ENCODE data around the gene KDM2A. TPM values are rescaled to one million over a fixed set of nuclear protein-coding genes. Genes with fewer than 3 reads are reported as not detected.

The KDM2A gene
- total RNA-seq (100 to 1,000 TPM in 1 of 2 donors, 10 to 100 TPM in 1; 81.8 to 102 TPM), polyA plus RNA-seq (10 to 100 TPM; 30.6 to 44.6 TPM)
- long read RNA-seq, donor 1, full-length matches to known transcripts: 7 of 19 reads
- long read RNA-seq, donor 1, partial matches to known transcripts: 12 of 19 reads
- long read RNA-seq, donor 1, other reads (novel, unspliced or antisense): 0 of 19 reads
- long read RNA-seq, donor 2, full-length matches to known transcripts: 5 of 11 reads
- long read RNA-seq, donor 2, partial matches to known transcripts: 6 of 11 reads
- long read RNA-seq, donor 2, other reads (novel, unspliced or antisense): 0 of 11 reads
- long read RNA-seq, donor 3, partial matches to known transcripts: 29 of 32 reads
- long read RNA-seq, donor 3, other reads (novel, unspliced or antisense): 0 of 32 reads
- long read RNA-seq, donor 4, transcript KDM2A-208 (3 exons, 574 nt): major isoform, 5 of 10 reads
- long read RNA-seq, donor 4, partial matches to known transcripts: 5 of 10 reads
- long read RNA-seq, donor 4, other reads (novel, unspliced or antisense): 0 of 10 reads
- long read RNA-seq, donor 5, full-length matches to known transcripts: 8 of 26 reads
- long read RNA-seq, donor 5, partial matches to known transcripts: 18 of 26 reads
- long read RNA-seq, donor 5, other reads (novel, unspliced or antisense): 0 of 26 reads

DNA sequence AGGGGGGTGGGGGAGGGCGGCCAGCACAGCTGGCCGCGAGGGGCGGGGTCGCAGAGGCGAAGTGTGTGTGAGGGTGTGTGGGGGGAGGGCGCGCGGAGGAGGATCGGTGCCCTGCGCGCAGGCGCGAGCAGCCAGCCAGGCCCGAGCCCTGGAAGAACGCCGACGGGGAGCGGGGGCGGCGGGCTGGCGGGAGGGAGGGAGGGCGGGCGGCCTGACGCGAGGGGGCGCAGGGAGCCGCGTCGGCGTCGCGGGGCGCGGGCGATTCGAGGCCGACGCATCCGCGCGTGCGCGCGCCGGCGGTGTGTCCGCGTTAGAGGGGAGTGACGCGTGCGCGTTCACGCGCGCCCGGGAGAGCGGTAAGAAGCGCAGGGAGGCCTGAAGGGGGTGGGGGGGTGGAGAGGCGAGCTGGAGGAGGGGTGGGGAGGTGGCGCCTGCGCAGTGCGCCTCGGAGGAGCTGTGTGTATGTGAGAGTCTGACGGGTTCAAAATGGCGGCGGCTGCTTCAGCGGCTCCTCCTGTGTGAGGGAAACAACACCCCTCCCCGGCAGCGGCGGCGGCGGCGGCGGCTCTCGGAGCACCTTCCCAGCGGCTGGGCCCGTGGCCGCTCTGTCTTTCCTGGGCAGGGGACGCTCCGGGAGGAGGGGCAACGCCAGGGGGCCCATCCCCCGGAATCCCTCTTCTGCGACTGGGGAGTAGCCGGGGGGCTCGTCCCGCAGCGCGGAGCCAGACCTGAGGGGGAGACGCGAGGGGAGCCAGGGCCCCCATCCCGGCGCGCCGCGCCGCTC lies at the start of gene KDM2A:
KDM2A (plus strand) TSS at position 463 of the 784 bp plus-strand sequence. CDS start 2,054 bp downstream, outside the sequence.
- TF ChIP-seq, protein P1, sequence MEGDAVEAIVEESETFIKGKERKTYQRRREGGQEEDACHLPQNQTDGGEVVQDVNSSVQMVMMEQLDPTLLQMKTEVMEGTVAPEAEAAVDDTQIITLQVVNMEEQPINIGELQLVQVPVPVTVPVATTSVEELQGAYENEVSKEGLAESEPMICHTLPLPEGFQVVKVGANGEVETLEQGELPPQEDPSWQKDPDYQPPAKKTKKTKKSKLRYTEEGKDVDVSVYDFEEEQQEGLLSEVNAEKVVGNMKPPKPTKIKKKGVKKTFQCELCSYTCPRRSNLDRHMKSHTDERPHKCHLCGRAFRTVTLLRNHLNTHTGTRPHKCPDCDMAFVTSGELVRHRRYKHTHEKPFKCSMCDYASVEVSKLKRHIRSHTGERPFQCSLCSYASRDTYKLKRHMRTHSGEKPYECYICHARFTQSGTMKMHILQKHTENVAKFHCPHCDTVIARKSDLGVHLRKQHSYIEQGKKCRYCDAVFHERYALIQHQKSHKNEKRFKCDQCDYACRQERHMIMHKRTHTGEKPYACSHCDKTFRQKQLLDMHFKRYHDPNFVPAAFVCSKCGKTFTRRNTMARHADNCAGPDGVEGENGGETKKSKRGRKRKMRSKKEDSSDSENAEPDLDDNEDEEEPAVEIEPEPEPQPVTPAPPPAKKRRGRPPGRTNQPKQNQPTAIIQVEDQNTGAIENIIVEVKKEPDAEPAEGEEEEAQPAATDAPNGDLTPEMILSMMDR (IDR thresholded peaks at IDR 0.05; ENCODE audit: control extremely low read depth, extremely low read depth): no peak
- peak; percentile 99 to 100 (median 100) for DNase-seq
- Histone ChIP-seq H3K27ac (ENCODE audit: low read depth in 1 of 2, low read length in 1 of 2) (peak within 1 kb of the TSS; percentile 100), H3K27me3 (ENCODE audit: control insufficient read depth in 3 of 3, insufficient read depth in 3 of 3, low read length in 2 of 3) (no peaks in the 10 kb centered on the region), H3K4me3 (peak within 1 kb of the TSS; percentile 93), H3K4me1 (ENCODE audit: control insufficient read depth in 5 of 5, insufficient read depth in 5 of 5, low read length in 5 of 5) (peaks cover 0 to 29% (median 4%) of the 10 kb centered on the region in 5 donors), H3K9me3 (ENCODE audit: control insufficient read depth in 4 of 4, insufficient read depth in 3 of 4, low read length in 3 of 4) (no peaks in the 10 kb centered on the region), H3K36me3 (ENCODE audit: control insufficient read depth in 4 of 4, insufficient read depth in 4 of 4, low read length in 4 of 4) (peaks cover 0 to 4% (median 2%) of the 10 kb centered on the region in 4 donors), H3K9ac (ENCODE audit: insufficient read depth in 1 of 2, low read length in 2 of 2) (peak within 1 kb of the TSS; percentile 61 to 95)
- 0% methylated on average over 39 to 97 of the region's 97 CpGs for WGBS, 2 donors
- ATAC-seq (ENCODE audit: insufficient read depth, low FRiP score): peak; percentile 91

DNA sequence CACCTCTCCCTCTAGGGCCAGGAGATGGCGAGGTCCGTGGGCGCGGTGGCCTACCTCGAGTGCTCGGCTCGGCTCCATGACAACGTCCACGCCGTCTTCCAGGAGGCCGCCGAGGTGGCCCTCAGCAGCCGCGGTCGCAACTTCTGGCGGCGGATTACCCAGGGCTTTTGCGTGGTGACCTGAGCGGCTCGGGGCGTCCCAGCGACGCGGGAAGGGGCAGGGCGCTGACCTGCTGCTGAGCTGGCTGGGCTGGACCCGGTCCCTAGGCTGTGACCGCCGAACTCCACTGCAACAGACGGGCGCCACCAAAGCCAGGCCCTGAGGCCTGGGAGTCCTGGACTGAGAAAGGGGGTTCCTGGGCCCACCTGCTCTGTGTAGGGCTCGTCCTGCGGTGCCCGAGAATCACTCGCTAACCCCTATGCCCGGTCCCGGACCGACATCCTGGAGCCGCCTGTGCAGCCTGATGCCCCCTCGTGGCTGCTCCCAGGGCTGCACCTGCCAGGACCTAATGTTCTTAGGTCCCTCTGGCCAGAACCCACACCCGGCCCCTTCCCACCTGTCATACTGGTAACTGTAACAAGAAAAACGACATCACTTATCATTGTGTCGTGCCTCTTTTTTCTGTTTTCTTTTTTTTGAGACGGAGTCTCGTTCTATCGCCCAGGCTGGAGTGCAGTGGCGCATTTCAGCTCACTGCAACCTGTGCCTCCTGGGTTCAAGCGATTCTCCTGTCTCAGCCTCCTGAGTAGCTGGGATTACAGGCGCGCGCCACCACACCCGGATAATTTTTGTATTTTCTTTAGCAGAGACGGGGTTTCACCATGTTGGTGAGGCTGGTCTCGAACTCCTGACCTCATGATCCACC lies 47.4 kb upstream of the KDM2A start:
- Histone ChIP-seq H3K9me3 (ENCODE audit: control insufficient read depth in 4 of 4, insufficient read depth in 3 of 4, low read length in 3 of 4) (no peaks in the 10 kb centered on the region), H3K4me3 (no peak overlapping the region), H3K27me3 (ENCODE audit: control insufficient read depth in 3 of 3, insufficient read depth in 3 of 3, low read length in 2 of 3) (no peaks in the 10 kb centered on the region), H3K9ac (ENCODE audit: insufficient read depth in 1 of 2, low read length in 2 of 2) (no peak overlapping the region), H3K4me1 (ENCODE audit: control insufficient read depth in 5 of 5, insufficient read depth in 5 of 5, low read length in 5 of 5) (no peaks in the 10 kb centered on the region), H3K27ac (ENCODE audit: low read depth in 1 of 2, low read length in 1 of 2) (no peak overlapping the region), H3K36me3 (ENCODE audit: control insufficient read depth in 4 of 4, insufficient read depth in 4 of 4, low read length in 4 of 4) (no peaks in the 10 kb centered on the region)
- 38 to 40% methylated on average over 52 to 53 of the region's 53 CpGs for WGBS, 2 donors
- TF ChIP-seq, protein P1 (IDR thresholded peaks at IDR 0.05; ENCODE audit: control extremely low read depth, extremely low read depth): peak; percentile 51
- no peak for ATAC-seq (ENCODE audit: insufficient read depth, low FRiP score)
- DNase-seq: peak; percentile 50 to 74 (median 67)

DNA sequence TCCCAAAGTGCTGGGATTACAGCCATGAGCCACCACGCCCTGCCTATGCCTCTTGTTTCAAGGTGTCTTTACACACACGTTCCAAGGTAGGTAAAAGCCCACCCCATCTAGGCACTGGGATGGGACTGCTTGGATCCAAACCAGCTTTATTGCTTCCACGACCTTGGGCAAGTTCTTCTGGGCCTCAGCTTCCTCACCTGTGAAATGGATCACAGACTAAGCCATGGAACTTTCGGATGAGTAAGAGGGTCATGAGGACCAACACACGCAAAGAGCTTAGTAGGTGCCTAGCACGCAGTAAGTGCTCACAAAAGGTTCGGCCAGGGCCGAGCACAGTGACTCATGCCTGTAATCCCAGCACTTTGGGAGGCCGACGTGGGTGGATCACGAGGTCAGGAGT lies 46.8 kb upstream of the KDM2A start:
- ATAC-seq (ENCODE audit: insufficient read depth, low FRiP score) (no peak), DNase-seq (no peak)
- TF ChIP-seq, protein P1 (IDR thresholded peaks at IDR 0.05; ENCODE audit: control extremely low read depth, extremely low read depth): no peak
- no peak overlapping the region for H3K9ac ChIP-seq (ENCODE audit: insufficient read depth in 1 of 2, low read length in 2 of 2)
- no peak overlapping the region for H3K27ac ChIP-seq (ENCODE audit: low read depth in 1 of 2, low read length in 1 of 2)
- no peaks in the 10 kb centered on the region for H3K27me3 ChIP-seq (ENCODE audit: control insufficient read depth in 3 of 3, insufficient read depth in 3 of 3, low read length in 2 of 3)
- WGBS, 2 donors: 82 to 91% methylated on average over 11 of the region's 11 CpGs
- H3K4me1 ChIP-seq (ENCODE audit: control insufficient read depth in 5 of 5, insufficient read depth in 5 of 5, low read length in 5 of 5): no peaks in the 10 kb centered on the region
- no peaks in the 10 kb centered on the region for H3K9me3 ChIP-seq (ENCODE audit: control insufficient read depth in 4 of 4, insufficient read depth in 3 of 4, low read length in 3 of 4)
- no peak overlapping the region for H3K4me3 ChIP-seq
- H3K36me3 ChIP-seq (ENCODE audit: control insufficient read depth in 4 of 4, insufficient read depth in 4 of 4, low read length in 4 of 4): no peaks in the 10 kb centered on the region
